Neural cell (in vitro differentiated cells): ENCODE measurements around the gene LRIF1. TPM values are rescaled to one million over a fixed set of nuclear protein-coding genes. Genes with fewer than 3 reads are reported as not detected.

Experiments
- H2AFZ ChIP-seq: fragments of 200-600, 300-800 bp; sonication (generic), shearing (Covaris generic); 2 replicates; pipeline ENCODE4 v1.6.0; 2014; ENCODE audit warnings: low read depth, mild to moderate bottlenecking, antibody characterized with exemption, low read length, moderate library complexity
- H3F3A ChIP-seq: fragments of 200-600 bp; shearing (Covaris generic); 2 replicates; pipeline ENCODE4 v1.6.1; 2016; ENCODE audit warnings: mild to moderate bottlenecking, moderate library complexity, mixed read lengths, antibody characterized with exemption, low read length; ENCODE audit not compliant: insufficient read depth, poor library complexity, severe bottlenecking
- H3K27ac ChIP-seq: fragments of 200-600, 300-800 bp; sonication (generic), shearing (Covaris generic); 2 replicates; pipeline ENCODE4 v1.5.1; 2014; ENCODE audit warnings: mild to moderate bottlenecking, low read length, moderate library complexity
- H3K27me3 ChIP-seq: fragments of 300-800, 200-600 bp; sonication (generic), shearing (Covaris generic); 2 replicates; pipeline ENCODE4 v1.6.0; 2014; ENCODE audit warnings: mild to moderate bottlenecking, low read depth, low read length, moderate library complexity; ENCODE audit not compliant: insufficient read depth
- H3K36me3 ChIP-seq: fragments of 300-800, 200-600 bp; sonication (generic), shearing (Covaris generic); 2 replicates; pipeline ENCODE4 v1.5.1; 2014; ENCODE audit warnings: mild to moderate bottlenecking, antibody characterized with exemption, low read length, moderate library complexity; ENCODE audit not compliant: insufficient read depth
- H3K4me2 ChIP-seq: fragments of 300-800, 200-600 bp; sonication (generic), shearing (Covaris generic); 2 replicates; pipeline ENCODE4 v1.6.0; 2014; ENCODE audit warnings: mild to moderate bottlenecking, low read length
- H3K4me3 ChIP-seq: fragments of 300-800, 200-600 bp; sonication (generic), shearing (Covaris generic); 2 replicates; pipeline ENCODE4 v1.5.1; 2014; ENCODE audit warnings: mild to moderate bottlenecking, low read length, moderate library complexity
- H3K79me2 ChIP-seq: fragments of 200-600 bp; shearing (Covaris generic); replicated peaks from 2 replicates; pipeline ENCODE4 v1.6.0; 2014; ENCODE audit warnings: mild to moderate bottlenecking, low read length, moderate library complexity; ENCODE audit not compliant: insufficient read depth
- H3K9ac ChIP-seq: fragments of 300-800, 200-600 bp; sonication (generic), shearing (Covaris generic); 2 replicates; pipeline ENCODE4 v1.6.1; 2016; ENCODE audit warnings: mild to moderate bottlenecking, low read length, mixed read lengths
- H3K9me2 ChIP-seq: fragments of 200-600 bp; shearing (Covaris generic); 2 replicates; pipeline ENCODE4 v1.6.1; 2016; ENCODE audit warnings: mild to moderate bottlenecking, low read length, mixed read lengths; ENCODE audit not compliant: insufficient read depth
- H3K9me3 ChIP-seq: fragments of 200-600, 300-800 bp; sonication (generic), shearing (Covaris generic); 2 replicates; pipeline ENCODE4 v1.6.1; 2016; ENCODE audit warnings: mild to moderate bottlenecking, mixed run types, low read length, moderate library complexity, mixed read lengths
- H4K20me1 ChIP-seq: fragments of 200-600 bp; shearing (Covaris generic); 2 replicates; pipeline ENCODE4 v1.6.1; 2016; ENCODE audit warnings: mild to moderate bottlenecking, mixed run types; ENCODE audit not compliant: insufficient read depth
- CTCF ChIP-seq: fragments of 450-650 bp; IDR thresholded peaks from 2 replicates; pipeline ENCODE4 v1.5.1; 2014; ENCODE audit warnings: antibody characterized with exemption, mild to moderate bottlenecking, moderate library complexity; ENCODE audit not compliant: poor library complexity, severe bottlenecking
- EP300 ChIP-seq: fragments of 450-650 bp; conservative IDR thresholded peaks from 2 replicates; pipeline ENCODE4 v1.6.1; 2014; ENCODE audit warnings: antibody characterized with exemption, mild to moderate bottlenecking, moderate library complexity; ENCODE audit not compliant: poor library complexity, severe bottlenecking
- EZH2 ChIP-seq: fragments of 200-600, 300-800 bp; shearing (Covaris generic), sonication (generic); IDR thresholded peaks from 2 replicates; pipeline ENCODE4 v1.6.1; 2014; ENCODE audit warnings: antibody characterized with exemption, low read length, borderline replicate concordance, mild to moderate bottlenecking; ENCODE audit not compliant: insufficient read depth, poor library complexity, severe bottlenecking
- MXI1 ChIP-seq: fragments of 450-650 bp; conservative IDR thresholded peaks from 2 replicates; pipeline ENCODE4 v1.6.1; 2014; ENCODE audit warnings: antibody characterized with exemption, mild to moderate bottlenecking; ENCODE audit not compliant: poor library complexity, severe bottlenecking
- POLR2AphosphoS5 ChIP-seq: IDR thresholded peaks from 2 replicates; pipeline ENCODE4 v1.6.1; 2012
- RAD21 ChIP-seq: fragments of 450-650 bp; conservative IDR thresholded peaks from 2 replicates; pipeline ENCODE4 v1.6.1; 2014; ENCODE audit warnings: antibody characterized with exemption, mild to moderate bottlenecking, moderate library complexity
- REST ChIP-seq: IDR thresholded peaks from 2 replicates; pipeline ENCODE4 v1.6.1; 2012; ENCODE audit warnings: borderline replicate concordance
- SMC3 ChIP-seq: fragments of 450-650 bp; conservative IDR thresholded peaks from 2 replicates; pipeline ENCODE4 v1.6.1; 2014; ENCODE audit warnings: antibody characterized with exemption, mild to moderate bottlenecking, moderate library complexity; ENCODE audit not compliant: poor library complexity
- TAF1 ChIP-seq: IDR thresholded peaks from 2 replicates; pipeline ENCODE4 v1.6.1; 2012; ENCODE audit warnings: low read depth
- polyA plus RNA-seq: library from polyadenylated mRNA; depleted of rRNA; stranded (reverse); fragments of >200 nt; gene quantifications from 2 replicates; pipeline ENCODE4 v1.2.3, GENCODE V29; 2014

LRIF1 gene
- polyA plus RNA-seq, 1 donor from 2014 or later = 26.8 TPM

DNA sequence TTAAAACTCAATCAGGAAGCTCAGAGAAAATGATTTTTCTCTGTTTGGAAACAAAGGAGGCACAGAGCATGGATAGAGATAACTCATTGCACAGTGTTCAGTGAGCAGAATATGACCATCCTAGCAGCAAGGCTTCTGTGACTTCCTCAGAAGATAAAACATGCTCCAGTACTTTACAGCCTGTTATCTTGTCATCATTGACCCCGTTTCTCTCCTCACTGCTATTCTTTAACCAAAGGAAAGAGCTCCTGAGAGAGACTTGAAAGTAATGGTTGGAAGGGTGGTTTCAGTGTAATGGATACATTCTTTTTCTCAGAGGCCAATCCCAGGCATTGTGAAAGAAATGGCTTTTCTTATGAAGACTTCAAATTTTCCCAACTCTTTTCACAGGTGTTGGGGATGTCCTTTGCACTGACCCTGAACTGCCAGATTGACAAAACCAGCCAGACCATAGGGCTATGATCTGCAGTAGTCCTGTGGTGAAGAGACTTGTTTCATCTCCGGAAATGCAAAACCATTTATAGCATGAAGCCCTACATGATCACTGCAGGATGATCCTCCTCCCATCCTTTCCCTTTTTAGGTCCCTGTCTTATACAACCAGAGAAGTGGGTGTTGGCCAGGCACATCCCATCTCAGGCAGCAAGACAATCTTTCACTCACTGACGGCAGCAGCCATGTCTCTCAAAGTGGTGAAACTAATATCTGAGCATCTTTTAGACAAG lies 64.8 kb downstream of the LRIF1 start:
- H3K9me3 ChIP-seq = no peaks in the 10 kb centered on the region
- no peaks in the 10 kb centered on the region for H3K9me2 ChIP-seq
- no peaks in the 10 kb centered on the region for H3K36me3 ChIP-seq
- H3F3A ChIP-seq = no peaks in the 10 kb centered on the region
- no peaks in the 10 kb centered on the region for H3K79me2 ChIP-seq
- no peaks in the 10 kb centered on the region for H3K27me3 ChIP-seq
- TF ChIP-seq CTCF (no peak), REST (no peak), EP300 (no peak), TAF1 (no peak), MXI1 (no peak), RAD21 (no peak), SMC3 (no peak), EZH2 (no peak), POLR2AphosphoS5 (no peak)
- H4K20me1 ChIP-seq = no peaks in the 10 kb centered on the region
- H2AFZ ChIP-seq = no peak overlapping the region
- no peak overlapping the region for H3K27ac ChIP-seq
- H3K9ac ChIP-seq = no peak overlapping the region
- no peak overlapping the region for H3K4me3 ChIP-seq
- no peak overlapping the region for H3K4me2 ChIP-seq

DNA sequence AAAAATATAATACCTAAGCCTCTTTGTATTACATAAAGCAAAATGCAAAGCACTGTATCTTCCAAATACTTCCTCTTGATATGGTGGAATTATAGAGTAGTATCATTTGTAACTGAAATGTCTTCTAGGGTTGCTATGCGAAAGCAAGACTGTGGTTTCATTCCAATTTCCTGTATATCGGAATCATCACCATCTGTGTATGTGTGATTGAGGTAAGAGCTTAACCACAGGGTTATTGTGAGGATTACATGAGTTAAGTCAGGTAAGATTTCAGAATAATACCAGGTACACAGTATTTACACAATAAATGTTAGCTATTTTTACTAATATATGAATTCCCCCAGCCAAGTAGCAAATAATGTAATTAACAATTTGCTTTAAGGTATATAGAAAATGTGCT lies 66.0 kb downstream of the LRIF1 start:
- H2AFZ ChIP-seq = no peak overlapping the region
- H4K20me1 ChIP-seq = no peaks in the 10 kb centered on the region
- no peaks in the 10 kb centered on the region for H3F3A ChIP-seq
- no peak overlapping the region for H3K27ac ChIP-seq
- H3K4me3 ChIP-seq = no peak overlapping the region
- no peaks in the 10 kb centered on the region for H3K27me3 ChIP-seq
- H3K4me2 ChIP-seq = no peak overlapping the region
- no peaks in the 10 kb centered on the region for H3K9me3 ChIP-seq
- H3K79me2 ChIP-seq = no peaks in the 10 kb centered on the region
- no peak overlapping the region for H3K9ac ChIP-seq
- no peaks in the 10 kb centered on the region for H3K9me2 ChIP-seq
- no peak for TF ChIP-seq EP300
- TF ChIP-seq EZH2 = no peak
- no peak for TF ChIP-seq TAF1
- TF ChIP-seq MXI1 = no peak
- no peaks in the 10 kb centered on the region for H3K36me3 ChIP-seq

Other genes with a start within 250 kb of the LRIF1 start
- not detected in 2 replicates for gene CD53, start 90.8 kb downstream of the LRIF1 start, polyA plus RNA-seq
- gene DRAM2, start 176.2 kb upstream of the LRIF1 start, polyA plus RNA-seq = 71.0 and 72.2 TPM in 2 replicates
- 49.1 and 51.6 TPM in 2 replicates for gene CEPT1, start 176.3 kb upstream of the LRIF1 start, polyA plus RNA-seq
- gene DENND2D, start 236.7 kb upstream of the LRIF1 start, polyA plus RNA-seq = not detected in 2 replicates